Activated CD4-positive, alpha-beta T cell treated with anti-CD3 and anti-CD28 coated beads, Interleukin-10, Interleukin-2, amounts not matched to agents 100 ng/mL and 50 ng/mL, durations not matched to agents 16 hours and 8 hours (primary cell): ENCODE measurements around the gene FARS2.

Experiments used
- DNase-seq: peaks from one replicate; pipeline ENCODE4 v3.0.0-alpha.2; 2020

FARS2 gene

GRCh38 chr6:5249451-5250122 lies 11.7 kb upstream of the FARS2 start:
- DNase-seq, result no peak

- no peak for DNase-seq
Observed at GRCh38 chr6:5250451-5250850, 10.9 kb upstream of the FARS2 start.

- DNase-seq, result no peak
Observed at GRCh38 chr6:5250911-5251310, 10.4 kb upstream of the FARS2 start.

- no peak for DNase-seq
Observed at GRCh38 chr6:5256952-5257351, 4.4 kb upstream of the FARS2 start.

GRCh38 chr6:5257400-5257799 lies 3.9 kb upstream of the FARS2 start:
- no peak for DNase-seq

- DNase-seq, result no peak
Observed at GRCh38 chr6:5259428-5259827, 1.9 kb upstream of the FARS2 start.

GRCh38 chr6:5260111-5260620 lies 1.1 kb upstream of the FARS2 start:
- DNase-seq, result peak; percentile 74

GRCh38 chr6:5261545-5262109 lies 314 bp downstream of the FARS2 start:
- DNase-seq, result no peak

GRCh38 chr6:5266423-5266822 lies 5.1 kb downstream of the FARS2 start:
- no peak for DNase-seq

- DNase-seq, result no peak
Observed at GRCh38 chr6:5270093-5270680, 8.9 kb downstream of the FARS2 start.

GRCh38 chr6:5271926-5272325 lies 10.6 kb downstream of the FARS2 start:
- DNase-seq, result no peak

GRCh38 chr6:5274231-5274630 lies 12.9 kb downstream of the FARS2 start:
- peak; percentile 56 for DNase-seq

GRCh38 chr6:5275497-5275896 lies 14.2 kb downstream of the FARS2 start:
- DNase-seq, result no peak

- DNase-seq, result no peak
Observed at GRCh38 chr6:5276581-5276980, 15.3 kb downstream of the FARS2 start.

GRCh38 chr6:5277589-5277988 lies 16.3 kb downstream of the FARS2 start:
- no peak for DNase-seq

- no peak for DNase-seq
Observed at GRCh38 chr6:5278047-5278446, 16.7 kb downstream of the FARS2 start.

GRCh38 chr6:5278565-5279120 lies 17.3 kb downstream of the FARS2 start:
- DNase-seq, result peak; percentile 78

- DNase-seq, result peak; percentile 94
Observed at GRCh38 chr6:5279891-5280338, 18.6 kb downstream of the FARS2 start.

- DNase-seq, result peak; percentile 68
Observed at GRCh38 chr6:5280920-5281319, 19.6 kb downstream of the FARS2 start.

GRCh38 chr6:5282191-5282623 lies 20.9 kb downstream of the FARS2 start:
- no peak for DNase-seq

GRCh38 chr6:5285081-5285480 lies 23.8 kb downstream of the FARS2 start:
- no peak for DNase-seq

GRCh38 chr6:5285526-5285925 lies 24.2 kb downstream of the FARS2 start:
- DNase-seq, result no peak

- no peak for DNase-seq
Observed at GRCh38 chr6:5286780-5287179, 25.5 kb downstream of the FARS2 start.
